GM23338 (cell line): ENCODE data around the gene SLC8A1. TPM values are rescaled to one million over a fixed set of nuclear protein-coding genes. Genes with fewer than 3 reads are reported as not detected.

Source experiments
- ATAC-seq: fragments of 200-7000 bp; cut with Tn5 transposase; 3 replicates; pipeline ENCODE4 v1.9.1; 2020
- DNase-seq: peaks from one replicate; pipeline ENCODE4 v3.0.0-alpha.2; 2015; ENCODE audit warnings: low spot score
- H2AFZ ChIP-seq: fragments of 200-600 bp; sonication (generic); 2 replicates; pipeline ENCODE4 v1.8.0; 2016; ENCODE audit warnings: antibody characterized with exemption, mild to moderate bottlenecking, moderate library complexity
- H3F3A ChIP-seq: fragments of 200-600 bp; sonication (generic); replicated peaks from 2 replicates; pipeline ENCODE4 v1.8.0; 2017; ENCODE audit warnings: antibody characterized with exemption, mixed run types, low read depth
- H3K27ac ChIP-seq: fragments of 200-600 bp; sonication (generic); 2 replicates; pipeline ENCODE4 v1.6.1; 2016; ENCODE audit warnings: low read depth
- H3K27me3 ChIP-seq: fragments of 200-600 bp; sonication (generic); 2 replicates; pipeline ENCODE4 v1.8.0; 2016; ENCODE audit warnings: mild to moderate bottlenecking, mixed run types, moderate library complexity; ENCODE audit not compliant: insufficient read depth
- H3K36me3 ChIP-seq: fragments of 200-600 bp; sonication (generic); 2 replicates; pipeline ENCODE4 v1.8.0; 2016; ENCODE audit warnings: mild to moderate bottlenecking; ENCODE audit not compliant: insufficient read depth
- H3K4me1 ChIP-seq: fragments of 200-600 bp; sonication (generic); 2 replicates; pipeline ENCODE4 v1.8.0; 2016; ENCODE audit warnings: mild to moderate bottlenecking, moderate library complexity; ENCODE audit not compliant: insufficient read depth
- H3K4me2 ChIP-seq: fragments of 200-600 bp; sonication (generic); 2 replicates; pipeline ENCODE4 v1.7.1; 2017; ENCODE audit warnings: mixed run types
- H3K4me3 ChIP-seq: fragments of 200-600 bp; sonication (generic); 2 replicates; pipeline ENCODE4 v1.6.1; 2016; ENCODE audit warnings: mixed run types
- H3K79me2 ChIP-seq: fragments of 200-600 bp; sonication (generic); replicated peaks from 2 replicates; pipeline ENCODE4 v1.8.0; 2017; ENCODE audit warnings: mild to moderate bottlenecking; ENCODE audit not compliant: insufficient read depth
- H3K9me2 ChIP-seq: fragments of 200-600 bp; sonication (generic); 2 replicates; pipeline ENCODE4 v1.8.0; 2017; ENCODE audit not compliant: insufficient read depth
- H4K20me1 ChIP-seq: fragments of 200-600 bp; sonication (generic); replicated peaks from 2 replicates; pipeline ENCODE4 v1.8.0; 2017; ENCODE audit warnings: mild to moderate bottlenecking; ENCODE audit not compliant: insufficient read depth
- H3K27ac Mint-ChIP-seq: 2 replicates; pipeline ENCODE4 v1.8.0; 2020; ENCODE audit warnings: inconsistent platforms, mild to moderate bottlenecking, moderate library complexity, mixed read lengths
- H3K27me3 Mint-ChIP-seq: 3 replicates; pipeline ENCODE4 v1.8.0; 2022; ENCODE audit warnings: low read depth, mild to moderate bottlenecking, moderate library complexity, mixed read lengths, inconsistent platforms; ENCODE audit not compliant: insufficient read depth, poor library complexity
- H3K36me3 Mint-ChIP-seq: 3 replicates; pipeline ENCODE4 v1.8.0; 2021; ENCODE audit warnings: low read depth, mild to moderate bottlenecking, inconsistent platforms, moderate library complexity, mixed read lengths
- H3K4me1 Mint-ChIP-seq: 3 replicates; pipeline ENCODE4 v1.8.0; 2020; ENCODE audit warnings: mild to moderate bottlenecking, inconsistent platforms, mixed read lengths
- H3K4me3 Mint-ChIP-seq: 3 replicates; pipeline ENCODE4 v1.8.0; 2021; ENCODE audit warnings: moderate library complexity, mild to moderate bottlenecking, inconsistent platforms, mixed read lengths
- H3K9me3 Mint-ChIP-seq: 3 replicates; pipeline ENCODE4 v1.8.0; 2020; ENCODE audit warnings: moderate library complexity, mild to moderate bottlenecking, inconsistent platforms, mixed read lengths
- CREB1 ChIP-seq: fragments of 250-450 bp; sonication (Bioruptor Pico); IDR thresholded peaks from 2 replicates; pipeline ENCODE4 v1.5.0; 2020; ENCODE audit warnings: low read depth, mild to moderate bottlenecking, moderate library complexity
- CTCF ChIP-seq, 2 experiments: fragments of 200-600 bp in 1 of 2; sonication (generic) in 1 of 2; conservative IDR thresholded peaks; 2 replicates each; pipeline versions ENCODE4 v1.5.1 to v1.6.1; 2016 to 2017; ENCODE audit warnings: antibody characterized with exemption in 2 of 2, low read depth in 2 of 2, mild to moderate bottlenecking in 2 of 2, moderate library complexity in 1 of 2
- ETS1 ChIP-seq: IDR thresholded peaks from 2 replicates; pipeline ENCODE4 v1.6.1; 2016; ENCODE audit warnings: antibody characterized with exemption
- EZH2 ChIP-seq: fragments of 200-600 bp; sonication (generic); IDR thresholded peaks from one replicate; pipeline ENCODE4 v1.8.0; 2017; ENCODE audit warnings: antibody characterized with exemption, mild to moderate bottlenecking, low read depth; ENCODE audit not compliant: unreplicated experiment
- EZH2phosphoT487 ChIP-seq: fragments of 200-600 bp; sonication (generic); IDR thresholded peaks from one replicate; pipeline ENCODE4 v1.8.1; 2018; ENCODE audit warnings: antibody characterized with exemption; ENCODE audit not compliant: unreplicated experiment
- JUNB ChIP-seq: IDR thresholded peaks from one replicate; pipeline ENCODE4 v1.6.1; 2016; ENCODE audit warnings: antibody characterized with exemption; ENCODE audit not compliant: unreplicated experiment
- NANOG ChIP-seq: IDR thresholded peaks from 2 replicates; pipeline ENCODE4 v1.6.1; 2016; ENCODE audit warnings: antibody characterized with exemption, borderline replicate concordance
- POLR2AphosphoS5 ChIP-seq: IDR thresholded peaks from 2 replicates; pipeline ENCODE4 v1.6.1; 2016; ENCODE audit warnings: antibody characterized with exemption, low read depth
- REST ChIP-seq: IDR thresholded peaks from one replicate; pipeline ENCODE4 v1.6.1; 2018; ENCODE audit warnings: antibody characterized with exemption; ENCODE audit not compliant: unreplicated experiment
- STAT1 ChIP-seq: IDR thresholded peaks from one replicate; pipeline ENCODE4 v1.6.1; 2016; ENCODE audit warnings: antibody characterized with exemption; ENCODE audit not compliant: unreplicated experiment
- ZNF114 ChIP-seq: fragments of 250-450 bp; sonication (Bioruptor Pico); IDR thresholded peaks from 2 replicates; pipeline ENCODE4 v1.5.0; 2020; ENCODE audit warnings: mild to moderate bottlenecking, moderate library complexity
- ZNF331 ChIP-seq: fragments of 250-450 bp; sonication (Bioruptor Pico); IDR thresholded peaks from 2 replicates; pipeline ENCODE4 v1.5.0; 2020; ENCODE audit warnings: low read depth, mild to moderate bottlenecking, moderate library complexity
- polyA plus RNA-seq: library from polyadenylated mRNA; unstranded; fragments of >200 nt; fragmentation: Nextera tagmentation; extraction: Ambion mirVana; gene quantifications from 2 replicates; pipeline ENCODE4 v1.2.1, GENCODE V29; 2016
- total RNA-seq: library from RNA; depleted of rRNA; stranded (reverse); fragments of >200 nt; shearing (Covaris generic); gene quantifications from 2 replicates; pipeline ENCODE4 v1.2.3, GENCODE V29; 2014
- TF ChIP-seq, protein P1 (sequence below): fragments of 250-450 bp; sonication (Bioruptor Pico); IDR thresholded peaks from 2 replicates; pipeline ENCODE4 v1.5.0; 2020; ENCODE audit warnings: mild to moderate bottlenecking, moderate library complexity

The SLC8A1 gene
- total and polyA plus RNA-seq, 2 experiments from 2014 or later: 2.5 to 3.3 TPM

DNA sequence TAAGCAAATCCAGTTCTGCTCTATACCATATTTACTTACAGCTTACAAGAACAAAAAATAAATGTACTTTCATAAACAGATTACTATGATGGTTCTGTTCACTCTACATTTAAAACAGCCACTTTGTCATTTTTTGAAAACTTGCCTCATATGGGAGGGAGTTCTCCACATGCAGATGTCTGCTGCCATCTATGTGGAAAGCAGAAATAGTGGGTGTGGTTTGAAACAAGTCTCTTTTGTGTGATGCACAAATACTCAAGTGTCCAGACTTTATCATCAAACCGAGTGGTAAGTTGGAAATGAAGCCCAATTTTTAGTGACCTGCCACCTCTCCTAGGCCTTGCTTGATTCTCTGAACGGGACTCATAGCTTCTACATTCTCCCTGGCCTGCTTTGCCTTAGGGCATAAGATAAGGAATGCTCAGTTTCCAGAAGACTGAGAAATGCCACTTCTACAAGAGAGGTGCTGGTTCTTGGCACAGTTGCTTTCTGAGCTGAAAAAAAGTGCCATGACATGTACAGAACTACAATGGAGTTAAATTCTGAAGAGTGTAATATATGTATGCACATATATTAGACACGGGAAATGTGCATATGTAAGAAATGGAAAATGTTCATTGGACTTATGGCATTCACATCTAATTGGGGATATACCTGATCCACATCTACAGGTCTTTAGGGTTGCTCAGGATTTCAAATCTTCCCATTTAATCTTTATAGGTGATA, 221.0 kb downstream of the SLC8A1 start:
- Mint-ChIP-seq H3K9me3 (no peaks in the 10 kb centered on the region; the same call in 2 of the 3 replicates), H3K4me1 (peaks cover 7% of the 10 kb centered on the region; the same call in 2 of the 3 replicates), H3K4me3 (no peak overlapping the region), H3K27me3 (peaks cover 2% of the 10 kb centered on the region), H3K36me3 (no peaks in the 10 kb centered on the region), H3K27ac (no peak overlapping the region)
- H3K27ac ChIP-seq: no peak overlapping the region
- H4K20me1 ChIP-seq: no peaks in the 10 kb centered on the region
- no peaks in the 10 kb centered on the region for H3K79me2 ChIP-seq
- peaks cover 5% of the 10 kb centered on the region; the same call in 1 of the 2 replicates for H3K4me1 ChIP-seq
- H3K9me2 ChIP-seq: no peaks in the 10 kb centered on the region
- DNase-seq (no peak), ATAC-seq (no peak)
- no peak overlapping the region for H2AFZ ChIP-seq
- no peak overlapping the region for H3K4me2 ChIP-seq
- no peaks in the 10 kb centered on the region for H3K27me3 ChIP-seq
- no peak overlapping the region for H3K4me3 ChIP-seq
- TF ChIP-seq NANOG (no peak), ZNF331 (no peak), REST (no peak), POLR2AphosphoS5 (no peak), EZH2 (no peak), ZNF114 (CRISPR knock-in tag) (no peak), CREB1 (CRISPR knock-in tag) (no peak), STAT1 (no peak), ETS1 (no peak), EZH2phosphoT487 (no peak), JUNB (no peak), CTCF (conservative IDR thresholded peaks at IDR 0.05; ENCODE audit: low read depth in 2 of 2) (no peak)
- TF ChIP-seq, protein P1, sequence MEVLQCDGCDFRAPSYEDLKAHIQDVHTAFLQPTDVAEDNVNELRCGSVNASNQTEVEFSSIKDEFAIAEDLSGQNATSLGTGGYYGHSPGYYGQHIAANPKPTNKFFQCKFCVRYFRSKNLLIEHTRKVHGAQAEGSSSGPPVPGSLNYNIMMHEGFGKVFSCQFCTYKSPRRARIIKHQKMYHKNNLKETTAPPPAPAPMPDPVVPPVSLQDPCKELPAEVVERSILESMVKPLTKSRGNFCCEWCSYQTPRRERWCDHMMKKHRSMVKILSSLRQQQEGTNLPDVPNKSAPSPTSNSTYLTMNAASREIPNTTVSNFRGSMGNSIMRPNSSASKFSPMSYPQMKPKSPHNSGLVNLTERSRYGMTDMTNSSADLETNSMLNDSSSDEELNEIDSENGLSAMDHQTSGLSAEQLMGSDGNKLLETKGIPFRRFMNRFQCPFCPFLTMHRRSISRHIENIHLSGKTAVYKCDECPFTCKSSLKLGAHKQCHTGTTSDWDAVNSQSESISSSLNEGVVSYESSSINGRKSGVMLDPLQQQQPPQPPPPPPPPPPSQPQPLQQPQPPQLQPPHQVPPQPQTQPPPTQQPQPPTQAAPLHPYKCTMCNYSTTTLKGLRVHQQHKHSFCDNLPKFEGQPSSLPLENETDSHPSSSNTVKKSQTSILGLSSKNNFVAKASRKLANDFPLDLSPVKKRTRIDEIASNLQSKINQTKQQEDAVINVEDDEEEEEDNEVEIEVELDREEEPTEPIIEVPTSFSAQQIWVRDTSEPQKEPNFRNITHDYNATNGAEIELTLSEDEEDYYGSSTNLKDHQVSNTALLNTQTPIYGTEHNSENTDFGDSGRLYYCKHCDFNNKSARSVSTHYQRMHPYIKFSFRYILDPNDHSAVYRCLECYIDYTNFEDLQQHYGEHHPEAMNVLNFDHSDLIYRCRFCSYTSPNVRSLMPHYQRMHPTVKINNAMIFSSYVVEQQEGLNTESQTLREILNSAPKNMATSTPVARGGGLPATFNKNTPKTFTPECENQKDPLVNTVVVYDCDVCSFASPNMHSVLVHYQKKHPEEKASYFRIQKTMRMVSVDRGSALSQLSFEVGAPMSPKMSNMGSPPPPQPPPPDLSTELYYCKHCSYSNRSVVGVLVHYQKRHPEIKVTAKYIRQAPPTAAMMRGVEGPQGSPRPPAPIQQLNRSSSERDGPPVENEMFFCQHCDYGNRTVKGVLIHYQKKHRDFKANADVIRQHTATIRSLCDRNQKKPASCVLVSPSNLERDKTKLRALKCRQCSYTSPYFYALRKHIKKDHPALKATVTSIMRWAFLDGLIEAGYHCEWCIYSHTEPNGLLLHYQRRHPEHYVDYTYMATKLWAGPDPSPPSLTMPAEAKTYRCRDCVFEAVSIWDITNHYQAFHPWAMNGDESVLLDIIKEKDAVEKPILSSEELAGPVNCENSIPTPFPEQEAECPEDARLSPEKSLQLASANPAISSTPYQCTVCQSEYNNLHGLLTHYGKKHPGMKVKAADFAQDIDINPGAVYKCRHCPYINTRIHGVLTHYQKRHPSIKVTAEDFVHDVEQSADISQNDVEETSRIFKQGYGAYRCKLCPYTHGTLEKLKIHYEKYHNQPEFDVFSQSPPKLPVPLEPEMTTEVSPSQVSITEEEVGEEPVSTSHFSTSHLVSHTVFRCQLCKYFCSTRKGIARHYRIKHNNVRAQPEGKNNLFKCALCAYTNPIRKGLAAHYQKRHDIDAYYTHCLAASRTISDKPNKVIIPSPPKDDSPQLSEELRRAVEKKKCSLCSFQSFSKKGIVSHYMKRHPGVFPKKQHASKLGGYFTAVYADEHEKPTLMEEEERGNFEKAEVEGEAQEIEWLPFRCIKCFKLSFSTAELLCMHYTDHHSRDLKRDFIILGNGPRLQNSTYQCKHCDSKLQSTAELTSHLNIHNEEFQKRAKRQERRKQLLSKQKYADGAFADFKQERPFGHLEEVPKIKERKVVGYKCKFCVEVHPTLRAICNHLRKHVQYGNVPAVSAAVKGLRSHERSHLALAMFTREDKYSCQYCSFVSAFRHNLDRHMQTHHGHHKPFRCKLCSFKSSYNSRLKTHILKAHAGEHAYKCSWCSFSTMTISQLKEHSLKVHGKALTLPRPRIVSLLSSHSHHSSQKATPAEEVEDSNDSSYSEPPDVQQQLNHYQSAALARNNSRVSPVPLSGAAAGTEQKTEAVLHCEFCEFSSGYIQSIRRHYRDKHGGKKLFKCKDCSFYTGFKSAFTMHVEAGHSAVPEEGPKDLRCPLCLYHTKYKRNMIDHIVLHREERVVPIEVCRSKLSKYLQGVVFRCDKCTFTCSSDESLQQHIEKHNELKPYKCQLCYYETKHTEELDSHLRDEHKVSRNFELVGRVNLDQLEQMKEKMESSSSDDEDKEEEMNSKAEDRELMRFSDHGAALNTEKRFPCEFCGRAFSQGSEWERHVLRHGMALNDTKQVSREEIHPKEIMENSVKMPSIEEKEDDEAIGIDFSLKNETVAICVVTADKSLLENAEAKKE (CRISPR knock-in tag): no peak
- no peaks in the 10 kb centered on the region for H3K36me3 ChIP-seq
- no peaks in the 10 kb centered on the region for H3F3A ChIP-seq
